Suprapubic skin (tissue), 4 donors: ENCODE data around the gene GTF2H4.

Experiments
- EP300 ChIP-seq: sonication (generic); formaldehyde crosslinking; IDR thresholded peaks from one replicate; pipeline ENCODE4 v1.6.1; 2017; ENCODE audit warnings: antibody characterized with exemption
- POLR2A ChIP-seq, 2 donors: fragments of 450-650 bp; IDR thresholded peaks; one replicate each; pipeline ENCODE4 v1.6.1; 2017; ENCODE audit warnings: antibody characterized with exemption in 2 of 2, mild to moderate bottlenecking in 2 of 2, moderate library complexity in 2 of 2
- POLR2AphosphoS5 ChIP-seq, 3 donors: sonication (generic); formaldehyde crosslinking; IDR thresholded peaks; one replicate each; pipeline ENCODE4 v1.6.1; 2017; ENCODE audit warnings: antibody characterized with exemption in 3 of 3
- TF ChIP-seq, protein P1 (sequence below), 2 donors: fragments of 200-600 bp in 1 of 2; fragments of 450-650 bp in 1 of 2; sonication (generic) in 1 of 2; IDR thresholded peaks; one replicate each; pipeline ENCODE4 v1.5.1; 2016 to 2019; ENCODE audit warnings: antibody characterized with exemption in 2 of 2, mild to moderate bottlenecking in 1 of 2, moderate library complexity in 1 of 2

DNA sequence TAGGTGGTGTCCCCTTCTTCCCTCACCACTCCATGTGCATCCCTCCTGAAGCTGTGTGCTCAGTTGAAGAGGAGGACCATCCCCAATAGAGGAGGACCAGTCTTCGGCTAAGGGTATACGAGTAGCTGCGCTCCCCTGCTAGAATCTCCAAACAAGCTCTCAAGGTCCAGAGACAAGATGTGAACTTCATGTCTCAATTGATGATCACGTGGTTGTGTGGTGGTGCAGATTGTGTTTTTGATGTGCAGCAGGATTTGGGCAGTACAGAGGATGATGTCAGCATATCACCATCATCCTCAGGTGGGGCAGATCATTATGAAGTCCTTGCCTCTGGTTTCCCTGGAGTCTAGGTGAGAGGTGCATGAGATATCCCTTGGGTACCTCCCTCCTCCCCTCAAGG lies 43.7 kb upstream of the GTF2H4 start:
- TF ChIP-seq, protein P1, sequence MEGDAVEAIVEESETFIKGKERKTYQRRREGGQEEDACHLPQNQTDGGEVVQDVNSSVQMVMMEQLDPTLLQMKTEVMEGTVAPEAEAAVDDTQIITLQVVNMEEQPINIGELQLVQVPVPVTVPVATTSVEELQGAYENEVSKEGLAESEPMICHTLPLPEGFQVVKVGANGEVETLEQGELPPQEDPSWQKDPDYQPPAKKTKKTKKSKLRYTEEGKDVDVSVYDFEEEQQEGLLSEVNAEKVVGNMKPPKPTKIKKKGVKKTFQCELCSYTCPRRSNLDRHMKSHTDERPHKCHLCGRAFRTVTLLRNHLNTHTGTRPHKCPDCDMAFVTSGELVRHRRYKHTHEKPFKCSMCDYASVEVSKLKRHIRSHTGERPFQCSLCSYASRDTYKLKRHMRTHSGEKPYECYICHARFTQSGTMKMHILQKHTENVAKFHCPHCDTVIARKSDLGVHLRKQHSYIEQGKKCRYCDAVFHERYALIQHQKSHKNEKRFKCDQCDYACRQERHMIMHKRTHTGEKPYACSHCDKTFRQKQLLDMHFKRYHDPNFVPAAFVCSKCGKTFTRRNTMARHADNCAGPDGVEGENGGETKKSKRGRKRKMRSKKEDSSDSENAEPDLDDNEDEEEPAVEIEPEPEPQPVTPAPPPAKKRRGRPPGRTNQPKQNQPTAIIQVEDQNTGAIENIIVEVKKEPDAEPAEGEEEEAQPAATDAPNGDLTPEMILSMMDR (IDR thresholded peaks at IDR 0.05): no peak
- TF ChIP-seq EP300 (no peak), POLR2AphosphoS5 (IDR thresholded peaks at IDR 0.05) (no peak), POLR2A (IDR thresholded peaks at IDR 0.05) (no peak)
